H9 (cell line): ENCODE results near the gene CLIP1. TPM values are rescaled to one million over a fixed set of nuclear protein-coding genes. Genes with fewer than 3 reads are reported as not detected.

ENCODE experiments used
- DNase-seq: peaks from one replicate; pipeline ENCODE4 v3.0.0-alpha.2; 2017
- H2AFZ ChIP-seq: one replicate; pipeline ENCODE4 v1.6.1; 2013; ENCODE audit warnings: mild to moderate bottlenecking, low read length, control low read depth, moderate library complexity
- H2AK5ac ChIP-seq: 2 replicates; pipeline ENCODE4 v1.6.1; 2013; ENCODE audit warnings: low read length, control low read depth, mixed read lengths; ENCODE audit not compliant: insufficient read length
- H2BK120ac ChIP-seq: one replicate; pipeline ENCODE4 v1.6.1; 2013; ENCODE audit warnings: low read depth, mild to moderate bottlenecking, low read length, control low read depth, inconsistent platforms; ENCODE audit not compliant: poor library complexity, severe bottlenecking
- H2BK12ac ChIP-seq: 2 replicates; pipeline ENCODE4 v1.6.1; 2013; ENCODE audit warnings: low read length, control low read depth, mixed read lengths, low read depth; ENCODE audit not compliant: insufficient read length
- H2BK15ac ChIP-seq: 2 replicates; pipeline ENCODE4 v1.6.1; 2013; ENCODE audit warnings: low read depth, low read length, control low read depth
- H2BK20ac ChIP-seq: one replicate; pipeline ENCODE4 v1.6.1; 2013; ENCODE audit warnings: low read depth, mild to moderate bottlenecking, low read length, control low read depth, inconsistent platforms; ENCODE audit not compliant: poor library complexity, severe bottlenecking
- H2BK5ac ChIP-seq: 2 replicates; pipeline ENCODE4 v1.6.1; 2013; ENCODE audit warnings: low read length, control low read depth, mixed read lengths; ENCODE audit not compliant: insufficient read length
- H3K14ac ChIP-seq: 2 replicates; pipeline ENCODE4 v1.6.1; 2013; ENCODE audit warnings: low read length, control low read depth; ENCODE audit not compliant: insufficient read depth
- H3K18ac ChIP-seq: 2 replicates; pipeline ENCODE4 v1.6.1; 2013; ENCODE audit warnings: low read depth, mild to moderate bottlenecking, mixed read lengths, low read length, control low read depth; ENCODE audit not compliant: insufficient read length
- H3K23ac ChIP-seq: 2 replicates; pipeline ENCODE4 v1.6.1; 2013; ENCODE audit warnings: low read length, control low read depth, mixed read lengths, low read depth; ENCODE audit not compliant: insufficient read length
- H3K23me2 ChIP-seq: 2 replicates; pipeline ENCODE4 v1.6.1; 2013; ENCODE audit warnings: low read depth, mild to moderate bottlenecking, mixed read lengths, low read length, control low read depth; ENCODE audit not compliant: insufficient read length, poor library complexity, severe bottlenecking
- H3K27ac ChIP-seq: 2 replicates; pipeline ENCODE4 v1.5.1; 2013; ENCODE audit warnings: low read length, control low read depth, mixed read lengths, low read depth; ENCODE audit not compliant: insufficient read length
- H3K27me3 ChIP-seq: 2 replicates; pipeline ENCODE4 v1.6.1; 2013; ENCODE audit warnings: low read length, control low read depth, inconsistent platforms; ENCODE audit not compliant: insufficient read depth
- H3K4ac ChIP-seq: 2 replicates; pipeline ENCODE4 v1.6.1; 2013; ENCODE audit warnings: low read depth, mild to moderate bottlenecking, control low read depth, inconsistent platforms, low read length, moderate library complexity
- H3K4me1 ChIP-seq: 2 replicates; pipeline ENCODE4 v1.6.1; 2013; ENCODE audit warnings: low read length, control low read depth, inconsistent platforms; ENCODE audit not compliant: insufficient read depth
- H3K4me2 ChIP-seq: 2 replicates; pipeline ENCODE4 v1.6.1; 2013; ENCODE audit warnings: low read length, control low read depth, mixed read lengths; ENCODE audit not compliant: insufficient read length, insufficient read depth
- H3K56ac ChIP-seq: 2 replicates; pipeline ENCODE4 v1.6.1; 2013; ENCODE audit warnings: low read depth, mild to moderate bottlenecking, mixed read lengths, low read length, control low read depth; ENCODE audit not compliant: insufficient read length
- H3K79me1 ChIP-seq: 2 replicates; pipeline ENCODE4 v1.6.1; 2013; ENCODE audit warnings: low read depth, mild to moderate bottlenecking, moderate library complexity, low read length, control low read depth, inconsistent platforms; ENCODE audit not compliant: insufficient read depth, poor library complexity, severe bottlenecking
- H3K79me2 ChIP-seq: 2 replicates; pipeline ENCODE4 v1.6.1; 2013; ENCODE audit warnings: low read length, control low read depth, inconsistent platforms; ENCODE audit not compliant: insufficient read depth
- H3K9ac ChIP-seq: 2 replicates; pipeline ENCODE4 v1.6.1; 2013; ENCODE audit warnings: low read length, control low read depth, mixed read lengths; ENCODE audit not compliant: insufficient read length; ENCODE audit errors: extremely low read depth
- H3K9me3 ChIP-seq: one replicate; pipeline ENCODE4 v1.6.1; 2013; ENCODE audit warnings: low read depth, low read length, inconsistent platforms; ENCODE audit not compliant: control insufficient read depth
- H3T11ph ChIP-seq: one replicate; pipeline ENCODE4 v1.6.1; 2013; ENCODE audit warnings: mild to moderate bottlenecking, low read length, control low read depth, inconsistent platforms
- H4K20me1 ChIP-seq: one replicate; pipeline ENCODE4 v1.6.1; 2013; ENCODE audit not compliant: control insufficient read depth, insufficient read length, insufficient read depth
- H4K5ac ChIP-seq: 2 replicates; pipeline ENCODE4 v1.6.1; 2013; ENCODE audit warnings: low read depth, mild to moderate bottlenecking, mixed read lengths, low read length, control low read depth; ENCODE audit not compliant: insufficient read length
- H4K8ac ChIP-seq: replicated peaks from 2 replicates; pipeline ENCODE4 v1.6.1; 2013; ENCODE audit warnings: low read length, control low read depth, mixed read lengths, low read depth; ENCODE audit not compliant: insufficient read length
- H4K91ac ChIP-seq: 2 replicates; pipeline ENCODE4 v1.6.1; 2013; ENCODE audit warnings: low read depth, mild to moderate bottlenecking, moderate library complexity, mixed read lengths, low read length, control low read depth; ENCODE audit not compliant: insufficient read length
- H3K27ac Mint-ChIP-seq, 3 experiments: 2 replicates in 2 of 3; 3 replicates in 1 of 3; pipeline ENCODE4 v1.8.0; 2020 to 2021; ENCODE audit warnings: mixed read lengths in 3 of 3, mild to moderate bottlenecking in 1 of 3, moderate library complexity in 1 of 3
- H3K27me3 Mint-ChIP-seq: 2 replicates; pipeline ENCODE4 v1.8.0; 2021; ENCODE audit warnings: low read depth, mild to moderate bottlenecking, moderate library complexity, mixed read lengths
- H3K36me3 Mint-ChIP-seq, 3 experiments: 2 replicates in 2 of 3; 3 replicates in 1 of 3; pipeline ENCODE4 v1.8.0; 2020 to 2021; ENCODE audit warnings: low read depth in 3 of 3, mixed read lengths in 3 of 3; ENCODE audit not compliant: insufficient read depth in 1 of 3
- H3K4me1 Mint-ChIP-seq, 2 experiments: 2 replicates each; pipeline ENCODE4 v1.8.0; 2020; ENCODE audit warnings: mixed read lengths in 2 of 2
- H3K4me3 Mint-ChIP-seq, 2 experiments: 2 replicates in 1 of 2; 3 replicates in 1 of 2; pipeline ENCODE4 v1.8.0; 2020 to 2021; ENCODE audit warnings: mild to moderate bottlenecking in 2 of 2, mixed read lengths in 2 of 2, moderate library complexity in 1 of 2
- H3K9me3 Mint-ChIP-seq, 2 experiments: 2 replicates in 1 of 2; 3 replicates in 1 of 2; pipeline ENCODE4 v1.8.0; 2020; ENCODE audit warnings: mild to moderate bottlenecking in 2 of 2, mixed read lengths in 2 of 2, moderate library complexity in 1 of 2
- WGBS: extraction: QIAGEN DNeasy Blood & Tissue Kit; methylation state at CpG from one replicate; pipeline ENCODE4 v1.1.7; 2013; ENCODE audit warnings: missing lambda C conversion rate, low lambda C conversion rate, mixed read lengths; ENCODE audit not compliant: insufficient read length; ENCODE audit errors: extremely low coverage; 5-methylcytosine and 5-hydroxymethylcytosine counted together
- total RNA-seq: library from RNA; stranded (reverse); gene quantifications from 2 replicates; pipeline ENCODE4 v1.2.1, GENCODE V29; 2021
- TF ChIP-seq, protein P1 (sequence below): fragments of 200-600 bp; sonication (generic); conservative IDR thresholded peaks from 3 replicates; pipeline ENCODE4 v1.8.0; 2021; ENCODE audit warnings: antibody characterized with exemption, mild to moderate bottlenecking

CLIP1 gene
- total RNA-seq, 1 experiment from 2014 or later: 23.6 TPM

DNA sequence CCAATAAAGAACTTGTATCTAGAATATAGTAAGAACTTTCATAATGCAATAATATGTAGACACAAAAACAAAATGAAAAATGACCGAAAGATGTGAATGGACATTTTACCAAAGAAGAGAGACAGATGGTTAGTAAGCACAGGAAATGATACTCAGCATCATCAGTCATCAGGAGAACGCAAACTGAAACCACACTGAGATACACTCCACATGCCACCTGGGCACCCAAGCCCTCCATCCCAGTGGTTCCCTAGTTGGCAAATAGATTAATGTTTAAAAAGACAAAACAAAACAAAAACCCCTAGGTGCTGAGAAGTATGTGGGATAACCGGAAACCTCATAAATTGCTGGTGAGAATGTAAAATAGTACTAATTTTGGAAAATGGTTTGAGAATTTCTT, 129.4 kb downstream of the CLIP1 start:
- H3K79me2 ChIP-seq: no peaks in the 10 kb centered on the region
- Mint-ChIP-seq H3K9me3 (no peaks in the 10 kb centered on the region), H3K4me1 (no peaks in the 10 kb centered on the region), H3K4me3 (no peak overlapping the region), H3K27ac (no peak overlapping the region), H3K36me3 (peaks cover 0 to 1% (median 0%) of the 10 kb centered on the region in 3 experiments; a peak in 1 of 7 replicates), H3K27me3 (no peaks in the 10 kb centered on the region)
- H3K9ac ChIP-seq: no peak overlapping the region
- no peak overlapping the region for H4K8ac ChIP-seq
- H2BK20ac ChIP-seq: no peak overlapping the region
- DNase-seq: no peak
- TF ChIP-seq, protein P1, sequence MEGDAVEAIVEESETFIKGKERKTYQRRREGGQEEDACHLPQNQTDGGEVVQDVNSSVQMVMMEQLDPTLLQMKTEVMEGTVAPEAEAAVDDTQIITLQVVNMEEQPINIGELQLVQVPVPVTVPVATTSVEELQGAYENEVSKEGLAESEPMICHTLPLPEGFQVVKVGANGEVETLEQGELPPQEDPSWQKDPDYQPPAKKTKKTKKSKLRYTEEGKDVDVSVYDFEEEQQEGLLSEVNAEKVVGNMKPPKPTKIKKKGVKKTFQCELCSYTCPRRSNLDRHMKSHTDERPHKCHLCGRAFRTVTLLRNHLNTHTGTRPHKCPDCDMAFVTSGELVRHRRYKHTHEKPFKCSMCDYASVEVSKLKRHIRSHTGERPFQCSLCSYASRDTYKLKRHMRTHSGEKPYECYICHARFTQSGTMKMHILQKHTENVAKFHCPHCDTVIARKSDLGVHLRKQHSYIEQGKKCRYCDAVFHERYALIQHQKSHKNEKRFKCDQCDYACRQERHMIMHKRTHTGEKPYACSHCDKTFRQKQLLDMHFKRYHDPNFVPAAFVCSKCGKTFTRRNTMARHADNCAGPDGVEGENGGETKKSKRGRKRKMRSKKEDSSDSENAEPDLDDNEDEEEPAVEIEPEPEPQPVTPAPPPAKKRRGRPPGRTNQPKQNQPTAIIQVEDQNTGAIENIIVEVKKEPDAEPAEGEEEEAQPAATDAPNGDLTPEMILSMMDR: no peak
- H3K23me2 ChIP-seq: no peaks in the 10 kb centered on the region
- H3K79me1 ChIP-seq: no peaks in the 10 kb centered on the region
- H3K4me2 ChIP-seq: no peak overlapping the region
- no peak overlapping the region for H3K18ac ChIP-seq
- H3K56ac ChIP-seq: no peak overlapping the region
- H4K5ac ChIP-seq: no peak overlapping the region
- no peak overlapping the region for H3K4ac ChIP-seq
- no CpG with 5 or more reads among the region's 3 CpGs for WGBS
- no peaks in the 10 kb centered on the region for H3K4me1 ChIP-seq
- no peak overlapping the region for H3T11ph ChIP-seq
- no peak overlapping the region for H2AFZ ChIP-seq
- no peak overlapping the region for H3K23ac ChIP-seq
- H2BK15ac ChIP-seq: no peak overlapping the region
- no peak overlapping the region for H2BK5ac ChIP-seq
- H3K27ac ChIP-seq: no peak overlapping the region
- no peaks in the 10 kb centered on the region for H3K9me3 ChIP-seq
- no peak overlapping the region for H2BK120ac ChIP-seq
- H4K20me1 ChIP-seq: no peaks in the 10 kb centered on the region
- no peak overlapping the region for H2BK12ac ChIP-seq
- H3K14ac ChIP-seq: no peak overlapping the region
- no peak overlapping the region for H4K91ac ChIP-seq
- no peaks in the 10 kb centered on the region for H3K27me3 ChIP-seq
- no peak overlapping the region for H2AK5ac ChIP-seq
